Measurements from ENCODE around the gene DYNLT2.

DNA sequence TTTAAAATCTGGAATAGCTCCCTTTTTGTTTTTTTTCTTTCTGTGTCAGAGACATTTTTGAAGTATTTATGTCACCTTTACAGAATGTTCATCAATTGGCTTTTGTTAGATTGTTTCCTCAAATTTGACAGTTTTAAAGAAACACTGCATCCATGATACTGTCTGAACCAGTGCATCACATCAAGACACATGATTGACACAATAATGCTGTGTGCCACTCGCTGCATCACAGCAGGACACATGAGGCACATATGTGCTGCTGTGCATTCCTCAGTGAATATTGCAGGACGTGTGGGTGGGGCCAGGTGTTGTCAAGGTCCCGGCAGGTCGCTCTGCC lies 37.4 kb upstream of the DYNLT2 start:
- TF ChIP-seq, protein P1, sequence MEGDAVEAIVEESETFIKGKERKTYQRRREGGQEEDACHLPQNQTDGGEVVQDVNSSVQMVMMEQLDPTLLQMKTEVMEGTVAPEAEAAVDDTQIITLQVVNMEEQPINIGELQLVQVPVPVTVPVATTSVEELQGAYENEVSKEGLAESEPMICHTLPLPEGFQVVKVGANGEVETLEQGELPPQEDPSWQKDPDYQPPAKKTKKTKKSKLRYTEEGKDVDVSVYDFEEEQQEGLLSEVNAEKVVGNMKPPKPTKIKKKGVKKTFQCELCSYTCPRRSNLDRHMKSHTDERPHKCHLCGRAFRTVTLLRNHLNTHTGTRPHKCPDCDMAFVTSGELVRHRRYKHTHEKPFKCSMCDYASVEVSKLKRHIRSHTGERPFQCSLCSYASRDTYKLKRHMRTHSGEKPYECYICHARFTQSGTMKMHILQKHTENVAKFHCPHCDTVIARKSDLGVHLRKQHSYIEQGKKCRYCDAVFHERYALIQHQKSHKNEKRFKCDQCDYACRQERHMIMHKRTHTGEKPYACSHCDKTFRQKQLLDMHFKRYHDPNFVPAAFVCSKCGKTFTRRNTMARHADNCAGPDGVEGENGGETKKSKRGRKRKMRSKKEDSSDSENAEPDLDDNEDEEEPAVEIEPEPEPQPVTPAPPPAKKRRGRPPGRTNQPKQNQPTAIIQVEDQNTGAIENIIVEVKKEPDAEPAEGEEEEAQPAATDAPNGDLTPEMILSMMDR (IDR thresholded peaks at IDR 0.05; ENCODE audit: low read depth, low read length), result no peak
- no peak for TF ChIP-seq POLR2A (IDR thresholded peaks at IDR 0.05; ENCODE audit: extremely low read depth, insufficient read length)
- TF ChIP-seq, protein P2, sequence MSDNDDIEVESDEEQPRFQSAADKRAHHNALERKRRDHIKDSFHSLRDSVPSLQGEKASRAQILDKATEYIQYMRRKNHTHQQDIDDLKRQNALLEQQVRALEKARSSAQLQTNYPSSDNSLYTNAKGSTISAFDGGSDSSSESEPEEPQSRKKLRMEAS (IDR thresholded peaks at IDR 0.05; ENCODE audit: low read depth, low read length), result no peak
- TF ChIP-seq MYC (IDR thresholded peaks at IDR 0.05; ENCODE audit: low read depth, low read length), result no peak

All from NB4 (cell line).